Measurements from ENCODE around the gene UPK1B.
"Not testable (repeated sequence)": the region's sequence is repeated elsewhere in the genome, so short reads cannot be mapped to it uniquely, and the experiment has no call there.

Gene UPK1B

GRCh38 chr3:119225121-119225520, 51.7 kb downstream of the UPK1B start:
- no peak for DNase-seq (ENCODE audit: low read depth)

GRCh38 chr3:119227070-119227850, 53.9 kb downstream of the UPK1B start:
- no peak for DNase-seq (ENCODE audit: low read depth)

- DNase-seq (ENCODE audit: low read depth): no peak
These were observed 55.2 kb downstream of the UPK1B start for GRCh38 chr3:119228373-119229145.

GRCh38 chr3:119229190-119229589, 55.8 kb downstream of the UPK1B start:
- DNase-seq (ENCODE audit: low read depth): no peak

GRCh38 chr3:119230071-119230470, 56.7 kb downstream of the UPK1B start:
- no peak for DNase-seq (ENCODE audit: low read depth)

- no peak for DNase-seq (ENCODE audit: low read depth)
These were observed 57.3 kb downstream of the UPK1B start for GRCh38 chr3:119230745-119231144.

GRCh38 chr3:119234610-119235009, 61.2 kb downstream of the UPK1B start:
- DNase-seq (ENCODE audit: low read depth): no peak

GRCh38 chr3:119235151-119235550, 61.8 kb downstream of the UPK1B start:
- no peak for DNase-seq (ENCODE audit: low read depth)

- DNase-seq (ENCODE audit: low read depth): no peak
These were observed 63.4 kb downstream of the UPK1B start for GRCh38 chr3:119236756-119237155.

- no peak for DNase-seq (ENCODE audit: low read depth)
These were observed 63.9 kb downstream of the UPK1B start for GRCh38 chr3:119237299-119237698.

GRCh38 chr3:119238363-119238762, 65.0 kb downstream of the UPK1B start:
- DNase-seq (ENCODE audit: low read depth): no peak

GRCh38 chr3:119239206-119239820, 65.9 kb downstream of the UPK1B start:
- DNase-seq (ENCODE audit: low read depth): no peak

GRCh38 chr3:119240101-119240590, 66.7 kb downstream of the UPK1B start:
- DNase-seq (ENCODE audit: low read depth): no peak

- DNase-seq (ENCODE audit: low read depth): peak; percentile 57
These were observed 67.4 kb downstream of the UPK1B start, which contains the start of gene B4GALT4 for GRCh38 chr3:119240591-119241434. TSS of gene B4GALT4 (minus strand) at chr3:119240878. CDS start at chr3:119230099, 10,779 bp downstream.

- not testable (repeated sequence) for DNase-seq (ENCODE audit: low read depth)
These were observed 69.1 kb downstream of the UPK1B start for GRCh38 chr3:119242387-119243057.

- not testable (repeated sequence) for DNase-seq (ENCODE audit: low read depth)
These were observed 69.7 kb downstream of the UPK1B start for GRCh38 chr3:119243058-119243529.

- DNase-seq (ENCODE audit: low read depth): no peak
These were observed 70.3 kb downstream of the UPK1B start for GRCh38 chr3:119243712-119244111.

GRCh38 chr3:119245778-119246177, 72.4 kb downstream of the UPK1B start:
- no peak for DNase-seq (ENCODE audit: low read depth)

Data from stimulated activated CD4-positive, alpha-beta T cell treated with anti-CD3 and anti-CD28 coated beads, Interleukin-2, amount 100 ng/mL, for 4 hours (primary cell).